MM.1S (cell line): ENCODE measurements around the gene ATXN10.

Experiments used
- DNase-seq: peaks from one replicate; pipeline ENCODE4 v3.0.0-alpha.2; 2015
- H2AFZ ChIP-seq: fragments of 300-600 bp; sonication (generic); 2 replicates; pipeline ENCODE4 v1.6.0; 2016; ENCODE audit warnings: antibody characterized with exemption, low read length
- H3F3A ChIP-seq: fragments of 300-600 bp; sonication (generic); 2 replicates; pipeline ENCODE4 v1.6.1; 2016; ENCODE audit warnings: mild to moderate bottlenecking, antibody characterized with exemption, low read length, moderate library complexity, mixed read lengths; ENCODE audit not compliant: insufficient read depth
- H3K27ac ChIP-seq: fragments of 300-600 bp; sonication (generic); 2 replicates; pipeline ENCODE4 v1.5.1; 2016; ENCODE audit warnings: mild to moderate bottlenecking, low read length
- H3K27me3 ChIP-seq: fragments of 300-600 bp; sonication (generic); replicated peaks from 2 replicates; pipeline ENCODE4 v1.6.0; 2016; ENCODE audit warnings: low read length; ENCODE audit not compliant: insufficient read depth
- H3K36me3 ChIP-seq: fragments of 300-600 bp; sonication (generic); replicated peaks from 2 replicates; pipeline ENCODE4 v1.6.1; 2016; ENCODE audit warnings: mild to moderate bottlenecking, low read length, mixed read lengths; ENCODE audit not compliant: insufficient read depth
- H3K4me1 ChIP-seq: fragments of 300-600 bp; sonication (generic); 2 replicates; pipeline ENCODE4 v1.6.1; 2016; ENCODE audit warnings: low read length, mixed read lengths
- H3K4me2 ChIP-seq: fragments of 300-600 bp; sonication (generic); 2 replicates; pipeline ENCODE4 v1.6.0; 2016; ENCODE audit warnings: low read depth, low read length
- H3K4me3 ChIP-seq: fragments of 300-600 bp; sonication (generic); 2 replicates; pipeline ENCODE4 v1.5.1; 2016; ENCODE audit warnings: low read length, mixed read lengths
- H3K79me2 ChIP-seq: fragments of 300-600 bp; sonication (generic); 2 replicates; pipeline ENCODE4 v1.6.1; 2016; ENCODE audit warnings: mixed run types, low read length, mixed read lengths
- H3K9ac ChIP-seq: fragments of 300-600 bp; sonication (generic); 2 replicates; pipeline ENCODE4 v1.6.1; 2016; ENCODE audit warnings: low read length, mixed read lengths
- H3K9me2 ChIP-seq: fragments of 300-600 bp; sonication (generic); replicated peaks from 2 replicates; pipeline ENCODE4 v1.6.1; 2016; ENCODE audit warnings: mild to moderate bottlenecking, low read length, mixed read lengths; ENCODE audit not compliant: insufficient read depth
- H3K9me3 ChIP-seq: fragments of 300-600 bp; sonication (generic); replicated peaks from 2 replicates; pipeline ENCODE4 v1.6.1; 2016; ENCODE audit warnings: mild to moderate bottlenecking, low read length, mixed read lengths; ENCODE audit not compliant: insufficient read depth
- H4K20me1 ChIP-seq: fragments of 300-600 bp; sonication (generic); 2 replicates; pipeline ENCODE4 v1.6.1; 2016; ENCODE audit warnings: mild to moderate bottlenecking, low read length, moderate library complexity, mixed read lengths; ENCODE audit not compliant: insufficient read depth
- CTCF ChIP-seq: fragments of 300-600 bp; sonication (generic); IDR thresholded peaks from 2 replicates; pipeline ENCODE4 v1.5.1; 2016; ENCODE audit warnings: antibody characterized with exemption, low read length, mixed read lengths
- EZH2 ChIP-seq: fragments of 300-600 bp; sonication (generic); optimal IDR thresholded peaks from 2 replicates; pipeline ENCODE3; 2017; ENCODE audit warnings: low read depth, mild to moderate bottlenecking, antibody characterized with exemption, low read length, mixed read lengths
- EZH2phosphoT487 ChIP-seq: fragments of 300-600 bp; sonication (generic); IDR thresholded peaks from 2 replicates; pipeline ENCODE4 v1.6.1; 2018; ENCODE audit warnings: antibody characterized with exemption, low read length

ATXN10 gene

GRCh38 chr22:45783021-45783420, 111.4 kb downstream of the ATXN10 start:
- Histone ChIP-seq H2AFZ (no peak overlapping the region), H3K9ac (no peak overlapping the region), H3K4me1 (peaks cover 33% of the 10 kb centered on the region), H3K4me3 (no peak overlapping the region), H4K20me1 (no peaks in the 10 kb centered on the region), H3K9me2 (no peaks in the 10 kb centered on the region), H3K27ac (peak overlapping the region; percentile 82; the same call in 1 of the 2 replicates), H3K9me3 (no peaks in the 10 kb centered on the region), H3K36me3 (no peaks in the 10 kb centered on the region), H3K4me2 (peak overlapping the region; percentile 54; the same call in 1 of the 2 replicates), H3F3A (peaks cover 14% of the 10 kb centered on the region), H3K79me2 (peaks cover 26% of the 10 kb centered on the region), H3K27me3 (no peaks in the 10 kb centered on the region)
- TF ChIP-seq CTCF (no peak), EZH2 (no peak), EZH2phosphoT487 (no peak)
- DNase-seq = no peak

DNA sequence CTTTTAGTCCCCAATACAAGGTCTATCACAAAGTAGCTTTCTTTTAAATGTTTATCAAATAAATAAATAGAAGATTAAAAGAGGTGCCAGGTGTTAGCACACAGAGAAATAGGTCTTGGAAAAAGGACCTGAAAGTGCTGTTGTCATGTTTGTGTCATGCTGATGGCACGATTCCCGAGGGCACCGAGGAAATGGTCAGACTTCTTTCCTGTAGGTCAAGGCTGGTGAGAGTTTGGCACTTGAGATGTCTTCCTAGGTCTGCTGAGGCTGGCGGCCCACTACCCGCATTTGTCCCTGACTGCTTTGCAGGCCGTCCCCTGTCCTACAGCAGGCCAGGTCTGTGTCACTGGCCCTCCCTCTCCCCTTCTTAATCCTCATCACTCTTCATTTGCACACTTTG, 112.1 kb downstream of the ATXN10 start:
- peaks cover 28% of the 10 kb centered on the region for H3K79me2 ChIP-seq

DNA sequence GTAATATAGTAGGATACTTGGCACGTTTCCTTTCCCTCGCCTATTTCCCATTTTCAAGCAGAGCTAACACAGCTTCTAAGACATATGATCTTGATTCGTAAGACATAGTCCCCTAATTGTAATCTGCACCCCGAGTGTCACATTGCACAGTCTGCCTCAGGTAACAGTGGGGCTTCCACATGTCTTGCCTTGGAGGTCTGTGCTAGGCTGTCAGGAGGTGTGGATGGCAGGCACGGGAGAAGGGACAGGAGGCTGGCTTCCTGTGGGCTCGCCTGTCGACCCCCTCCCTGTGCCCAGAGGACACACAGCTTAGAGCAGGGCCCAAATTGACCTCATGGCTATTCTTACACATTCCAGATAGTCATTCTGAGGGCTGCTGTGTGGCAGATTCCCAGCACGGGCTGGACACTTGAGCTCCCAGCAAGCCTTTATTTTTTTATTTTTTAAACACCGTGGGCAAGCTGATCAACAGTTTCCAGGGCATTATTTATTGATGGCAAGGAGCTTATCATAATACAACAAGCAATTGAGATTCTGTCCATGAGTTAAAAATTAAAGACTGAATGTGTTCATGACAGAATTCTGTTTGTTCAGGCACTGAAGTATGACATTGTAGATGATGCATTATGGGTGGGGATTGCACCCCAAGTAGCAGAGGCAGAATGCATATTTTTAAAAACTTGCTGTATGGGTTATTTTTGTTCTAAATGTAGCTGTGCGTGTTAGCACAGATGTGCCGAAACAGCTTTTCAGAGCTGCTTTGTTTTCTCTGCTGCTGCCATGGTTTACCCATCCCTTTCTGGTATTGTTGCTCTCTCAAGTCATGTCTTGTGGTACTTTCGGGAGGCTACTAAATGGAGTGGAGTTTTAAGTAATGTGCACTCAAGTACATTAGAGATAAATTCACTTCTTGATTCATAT, 113.0 kb downstream of the ATXN10 start:
- Histone ChIP-seq H3K79me2 (peaks cover 29% of the 10 kb centered on the region), H3K27ac (peak overlapping the region; percentile 82), H3K9me2 (no peaks in the 10 kb centered on the region), H3K4me1 (peaks cover 33% of the 10 kb centered on the region), H4K20me1 (no peaks in the 10 kb centered on the region), H3K36me3 (no peaks in the 10 kb centered on the region), H3K4me3 (peak overlapping the region; percentile 19; the same call in 1 of the 2 replicates), H3K27me3 (no peaks in the 10 kb centered on the region), H3F3A (peaks cover 14% of the 10 kb centered on the region), H3K9me3 (no peaks in the 10 kb centered on the region), H3K4me2 (peak overlapping the region; percentile 54), H3K9ac (peak overlapping the region; percentile 49), H2AFZ (no peak overlapping the region)
- peak; percentile 74 for DNase-seq
- TF ChIP-seq CTCF = no peak
- no peak for TF ChIP-seq EZH2

More for the DNA sequence above, 112.1 kb downstream of the ATXN10 start:
- Histone ChIP-seq H3F3A (peaks cover 14% of the 10 kb centered on the region), H3K4me3 (no peak overlapping the region), H3K9ac (peak overlapping the region; percentile 40; the same call in 1 of the 2 replicates), H2AFZ (no peak overlapping the region), H3K36me3 (no peaks in the 10 kb centered on the region), H3K9me3 (no peaks in the 10 kb centered on the region), H3K4me2 (peak overlapping the region; percentile 54; the same call in 1 of the 2 replicates), H3K4me1 (peaks cover 33% of the 10 kb centered on the region), H3K27ac (peak overlapping the region; percentile 82; the same call in 1 of the 2 replicates), H4K20me1 (no peaks in the 10 kb centered on the region), H3K9me2 (no peaks in the 10 kb centered on the region), H3K27me3 (no peaks in the 10 kb centered on the region)
- TF ChIP-seq EZH2phosphoT487 = no peak
- TF ChIP-seq EZH2 = no peak
- TF ChIP-seq CTCF = no peak
- DNase-seq = no peak
